Endodermal cell (in vitro differentiated cells): Measurements from ENCODE around the gene COQ8A. TPM values are rescaled to one million over a fixed set of nuclear protein-coding genes. Genes with fewer than 3 reads are reported as not detected.

Source experiments
- DNase-seq: peaks from one replicate; pipeline ENCODE4 v3.0.0-alpha.2; 2017
- H3K27ac ChIP-seq: 2 replicates; pipeline ENCODE4 v1.5.1; 2013; ENCODE audit warnings: mild to moderate bottlenecking, low read depth, low read length, moderate library complexity
- H3K27me3 ChIP-seq: 2 replicates; pipeline ENCODE4 v1.6.1; 2013; ENCODE audit warnings: mild to moderate bottlenecking, low read length, moderate library complexity; ENCODE audit not compliant: insufficient read depth, control insufficient read depth, poor library complexity, severe bottlenecking
- H3K36me3 ChIP-seq: 2 replicates; pipeline ENCODE4 v1.7.0; 2013; ENCODE audit warnings: mild to moderate bottlenecking, low read length, moderate library complexity; ENCODE audit not compliant: control insufficient read depth, insufficient read depth
- H3K4me1 ChIP-seq: one replicate; pipeline ENCODE4 v1.7.0; 2013; ENCODE audit warnings: low read length; ENCODE audit not compliant: control insufficient read depth, insufficient read depth
- H3K4me3 ChIP-seq: 2 replicates; pipeline ENCODE4 v1.5.1; 2013; ENCODE audit warnings: mild to moderate bottlenecking, low read length, moderate library complexity
- H3K9ac ChIP-seq: 2 replicates; pipeline ENCODE4 v1.6.1; 2013; ENCODE audit warnings: mild to moderate bottlenecking, low read length, moderate library complexity; ENCODE audit not compliant: poor library complexity, severe bottlenecking; ENCODE audit errors: extremely low read depth
- H3K9me3 ChIP-seq: 2 replicates; pipeline ENCODE4 v1.6.1; 2013; ENCODE audit warnings: mild to moderate bottlenecking, low read length, moderate library complexity; ENCODE audit not compliant: control insufficient read depth
- H3K27ac Mint-ChIP-seq: 2 replicates; pipeline ENCODE4 v1.8.0; 2020; ENCODE audit warnings: mixed read lengths
- H3K27me3 Mint-ChIP-seq: 2 replicates; pipeline ENCODE4 v1.8.0; 2021; ENCODE audit warnings: mild to moderate bottlenecking, mixed read lengths; ENCODE audit not compliant: insufficient read depth
- H3K36me3 Mint-ChIP-seq: 2 replicates; pipeline ENCODE4 v1.8.0; 2020; ENCODE audit warnings: low read depth, mixed read lengths
- H3K4me1 Mint-ChIP-seq: 2 replicates; pipeline ENCODE4 v1.8.0; 2020; ENCODE audit warnings: mixed read lengths
- H3K4me3 Mint-ChIP-seq: 2 replicates; pipeline ENCODE4 v1.8.0; 2020; ENCODE audit warnings: mild to moderate bottlenecking, moderate library complexity, mixed read lengths
- H3K9me3 Mint-ChIP-seq: 2 replicates; pipeline ENCODE4 v1.8.0; 2020; ENCODE audit warnings: mild to moderate bottlenecking, mixed read lengths
- CTCF ChIP-seq: fragments of 200-600 bp; sonication (generic); conservative IDR thresholded peaks from 2 replicates; pipeline ENCODE4 v1.5.0; 2021; ENCODE audit warnings: antibody characterized with exemption, mild to moderate bottlenecking
- WGBS, 2 experiments: methylation state at CpG; one replicate each; pipeline versions ENCODE4 v1.1.5 to v1.1.7; 2013; ENCODE audit warnings: missing lambda C conversion rate in 2 of 2, mixed read lengths in 1 of 2; ENCODE audit not compliant: insufficient coverage in 1 of 2, insufficient read length in 1 of 2; 5-methylcytosine and 5-hydroxymethylcytosine counted together
- total RNA-seq, 2 donors: library from RNA; stranded (reverse); fragmentation: NEBNext Ultra II Directional in 1 of 2; extraction: Animal tissue kit (Norgen Biotek cat#: 25700) in 1 of 2; gene quantifications; 2 replicates in 1 of 2; 3 replicates in 1 of 2; pipeline ENCODE4 v1.2.1, GENCODE V29; 2021

COQ8A gene
- total RNA-seq, 2 donors from 2014 or later = 6.6 to 14.9 TPM

DNA sequence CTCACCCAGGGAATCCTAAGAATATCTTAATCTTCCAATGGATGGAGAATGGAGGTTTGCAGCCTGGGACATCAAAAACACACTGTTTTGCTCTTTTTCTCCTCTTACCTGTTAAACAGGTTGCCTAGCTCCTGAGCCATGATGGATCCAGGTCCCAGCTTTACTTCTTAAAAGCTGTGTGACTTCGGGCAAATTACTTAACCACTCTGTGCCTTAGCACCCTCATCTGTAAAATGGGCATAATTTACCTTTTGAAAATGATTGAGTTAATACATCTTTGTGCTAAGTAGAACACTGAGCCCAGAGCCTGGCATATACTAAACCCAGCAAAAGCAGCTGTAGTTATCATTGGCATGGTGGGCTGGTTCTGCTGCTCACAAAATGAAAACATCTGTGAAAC is 10.2 kb downstream of the COQ8A start:
- H3K27ac ChIP-seq = no peak overlapping the region
- no peak overlapping the region for H3K27ac Mint-ChIP-seq
- H3K4me3 ChIP-seq = no peak overlapping the region
- TF ChIP-seq CTCF = no peak
- peaks cover 14% of the 10 kb centered on the region for H3K27me3 ChIP-seq
- H3K4me3 Mint-ChIP-seq = no peak overlapping the region
- H3K27me3 Mint-ChIP-seq = peaks cover 38% of the 10 kb centered on the region
- no peaks in the 10 kb centered on the region for H3K36me3 ChIP-seq
- 93% methylated on average over 1 of the region's 1 CpG; no CpG with 5 or more reads in 1 of the 2 experiments for WGBS, 2 experiments
- peaks cover 14% of the 10 kb centered on the region for H3K4me1 Mint-ChIP-seq
- no peaks in the 10 kb centered on the region for H3K4me1 ChIP-seq
- H3K9ac ChIP-seq = no peak overlapping the region
- peaks cover 7% of the 10 kb centered on the region for H3K36me3 Mint-ChIP-seq
- no peak for DNase-seq
- peaks cover 5% of the 10 kb centered on the region for H3K9me3 ChIP-seq
- H3K9me3 Mint-ChIP-seq = peaks cover 16% of the 10 kb centered on the region

DNA sequence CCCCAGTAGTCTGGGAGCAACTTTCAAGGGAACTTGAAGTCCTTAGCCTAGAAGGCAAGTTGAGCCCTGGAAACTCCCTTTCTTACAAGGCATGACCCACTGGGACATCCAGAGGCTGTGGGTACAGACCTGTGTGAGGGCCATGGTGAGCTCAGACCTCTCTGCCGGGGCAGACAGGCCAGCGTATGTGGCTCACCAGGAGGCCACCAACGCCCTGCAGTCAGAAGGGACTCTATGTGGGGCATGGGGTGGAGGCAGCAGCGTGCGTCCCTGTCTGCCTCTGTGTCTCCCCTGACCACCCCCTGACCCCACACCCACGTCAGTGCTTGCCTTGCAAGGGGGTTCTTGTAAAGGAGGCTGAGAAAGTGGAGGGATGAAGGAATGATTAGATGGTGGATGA is 10.8 kb downstream of the COQ8A start:
- Histone ChIP-seq H3K9me3 (peaks cover 5% of the 10 kb centered on the region), H3K4me1 (no peaks in the 10 kb centered on the region), H3K9ac (no peak overlapping the region), H3K27ac (no peak overlapping the region), H3K27me3 (peaks cover 14% of the 10 kb centered on the region), H3K36me3 (no peaks in the 10 kb centered on the region), H3K4me3 (no peak overlapping the region)
- peak; percentile 40 for DNase-seq
- Mint-ChIP-seq H3K27ac (no peak overlapping the region), H3K4me1 (peaks cover 9% of the 10 kb centered on the region), H3K27me3 (peaks cover 38% of the 10 kb centered on the region), H3K9me3 (peaks cover 17% of the 10 kb centered on the region), H3K4me3 (no peak overlapping the region), H3K36me3 (peaks cover 7% of the 10 kb centered on the region)
- 80 to 81% methylated on average over 2 to 6 of the region's 6 CpGs for WGBS, 2 experiments
- no peak for TF ChIP-seq CTCF

GRCh38 chr1:226951286-226952117 is 11.4 kb downstream of the COQ8A start:
- peaks cover 2% of the 10 kb centered on the region for H3K4me1 Mint-ChIP-seq
- peaks cover 7% of the 10 kb centered on the region for H3K36me3 Mint-ChIP-seq
- H3K27ac ChIP-seq = no peak overlapping the region
- WGBS, 2 experiments = 90 to 96% methylated on average over 9 to 12 of the region's 12 CpGs
- peaks cover 10% of the 10 kb centered on the region for H3K27me3 ChIP-seq
- no peak overlapping the region for H3K27ac Mint-ChIP-seq
- peak; percentile 37 for DNase-seq
- no peaks in the 10 kb centered on the region for H3K36me3 ChIP-seq
- H3K4me3 ChIP-seq = no peak overlapping the region
- no peaks in the 10 kb centered on the region for H3K4me1 ChIP-seq
- TF ChIP-seq CTCF = no peak
- peaks cover 31% of the 10 kb centered on the region for H3K27me3 Mint-ChIP-seq
- H3K9me3 Mint-ChIP-seq = peaks cover 18% of the 10 kb centered on the region
- H3K4me3 Mint-ChIP-seq = no peak overlapping the region
- no peak overlapping the region for H3K9ac ChIP-seq
- H3K9me3 ChIP-seq = peaks cover 5% of the 10 kb centered on the region
